Measurements from ENCODE around the gene KRTAP10-11.

- TF ChIP-seq, protein P1, sequence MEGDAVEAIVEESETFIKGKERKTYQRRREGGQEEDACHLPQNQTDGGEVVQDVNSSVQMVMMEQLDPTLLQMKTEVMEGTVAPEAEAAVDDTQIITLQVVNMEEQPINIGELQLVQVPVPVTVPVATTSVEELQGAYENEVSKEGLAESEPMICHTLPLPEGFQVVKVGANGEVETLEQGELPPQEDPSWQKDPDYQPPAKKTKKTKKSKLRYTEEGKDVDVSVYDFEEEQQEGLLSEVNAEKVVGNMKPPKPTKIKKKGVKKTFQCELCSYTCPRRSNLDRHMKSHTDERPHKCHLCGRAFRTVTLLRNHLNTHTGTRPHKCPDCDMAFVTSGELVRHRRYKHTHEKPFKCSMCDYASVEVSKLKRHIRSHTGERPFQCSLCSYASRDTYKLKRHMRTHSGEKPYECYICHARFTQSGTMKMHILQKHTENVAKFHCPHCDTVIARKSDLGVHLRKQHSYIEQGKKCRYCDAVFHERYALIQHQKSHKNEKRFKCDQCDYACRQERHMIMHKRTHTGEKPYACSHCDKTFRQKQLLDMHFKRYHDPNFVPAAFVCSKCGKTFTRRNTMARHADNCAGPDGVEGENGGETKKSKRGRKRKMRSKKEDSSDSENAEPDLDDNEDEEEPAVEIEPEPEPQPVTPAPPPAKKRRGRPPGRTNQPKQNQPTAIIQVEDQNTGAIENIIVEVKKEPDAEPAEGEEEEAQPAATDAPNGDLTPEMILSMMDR (IDR thresholded peaks at IDR 0.05; ENCODE audit: low read depth, low read length, poor library complexity, severe bottlenecking) = no peak
- no peak for TF ChIP-seq EZH2phosphoT487 (IDR thresholded peaks at IDR 0.05; ENCODE audit: borderline replicate concordance, low read length)
Observed at GRCh38 chr21:44671911-44672310, 25.7 kb downstream of the KRTAP10-11 start.
